WTC11 (cell line): ENCODE results near the gene BCL7C.

Experiments
- ELF4 ChIP-seq: sonication (generic); formaldehyde crosslinking; IDR thresholded peaks from 2 replicates; pipeline ENCODE4 v1.8.1; 2022; ENCODE audit warnings: low read depth, mild to moderate bottlenecking, moderate library complexity, missing genetic modification reagents
- FOXP1 ChIP-seq: sonication (generic); formaldehyde crosslinking; IDR thresholded peaks from 2 replicates; pipeline ENCODE4 v1.8.0; 2022; ENCODE audit warnings: missing genetic modification reagents, mild to moderate bottlenecking, moderate library complexity, borderline replicate concordance
- GABPB1 ChIP-seq: sonication (generic); formaldehyde crosslinking; IDR thresholded peaks from 2 replicates; pipeline ENCODE4 v1.8.1; 2023; ENCODE audit warnings: mild to moderate bottlenecking, missing genetic modification reagents
- JUN ChIP-seq: sonication (generic); formaldehyde crosslinking; IDR thresholded peaks from 2 replicates; pipeline ENCODE4 v1.8.0; 2023; ENCODE audit warnings: mild to moderate bottlenecking, missing genetic modification reagents
- SMAD4 ChIP-seq: sonication (generic); formaldehyde crosslinking; IDR thresholded peaks from 2 replicates; pipeline ENCODE4 v1.8.0; 2022; ENCODE audit warnings: mild to moderate bottlenecking, missing genetic modification reagents
- TCF7 ChIP-seq: sonication (generic); formaldehyde crosslinking; IDR thresholded peaks from 2 replicates; pipeline ENCODE4 v1.8.0; 2022; ENCODE audit warnings: mild to moderate bottlenecking, low read depth, missing genetic modification reagents, moderate library complexity
- ZNF263 ChIP-seq: sonication (generic); formaldehyde crosslinking; IDR thresholded peaks from 2 replicates; pipeline ENCODE4 v1.8.1; 2022; ENCODE audit warnings: low read depth, mild to moderate bottlenecking, moderate library complexity, missing genetic modification reagents
- ZNF416 ChIP-seq: fragments of 250-450 bp; sonication (Bioruptor Pico); IDR thresholded peaks from 2 replicates; pipeline ENCODE4 v1.9.0; 2021; ENCODE audit warnings: mild to moderate bottlenecking, inconsistent platforms
- TF ChIP-seq, protein P1 (sequence below): fragments of 200-600 bp; IDR thresholded peaks from 2 replicates; pipeline ENCODE4 v1.8.0; 2022; ENCODE audit warnings: antibody characterized with exemption
- TF ChIP-seq, protein P2 (sequence below): sonication (generic); formaldehyde crosslinking; IDR thresholded peaks from 2 replicates; pipeline ENCODE4 v1.8.1; 2023; ENCODE audit warnings: mild to moderate bottlenecking, missing genetic modification reagents, moderate library complexity
- TF ChIP-seq, protein P3 (sequence below): fragments of 250-450 bp; sonication (Bioruptor Pico); IDR thresholded peaks from 2 replicates; pipeline ENCODE4 v1.8.0; 2021; ENCODE audit warnings: mild to moderate bottlenecking
- TF ChIP-seq, protein P4 (sequence below): sonication (generic); formaldehyde crosslinking; IDR thresholded peaks from 2 replicates; pipeline ENCODE4 v1.8.1; 2022; ENCODE audit warnings: missing genetic modification reagents, borderline replicate concordance
- TF ChIP-seq, protein P5 (sequence below): sonication (generic); formaldehyde crosslinking; IDR thresholded peaks from 2 replicates; pipeline ENCODE4 v1.8.1; 2023; ENCODE audit warnings: mild to moderate bottlenecking, missing genetic modification reagents
- TF ChIP-seq, protein P6 (sequence below): sonication (generic); formaldehyde crosslinking; IDR thresholded peaks from 2 replicates; pipeline ENCODE4 v1.8.1; 2022; ENCODE audit warnings: low read depth, mild to moderate bottlenecking, moderate library complexity, missing genetic modification reagents, borderline replicate concordance

DNA sequence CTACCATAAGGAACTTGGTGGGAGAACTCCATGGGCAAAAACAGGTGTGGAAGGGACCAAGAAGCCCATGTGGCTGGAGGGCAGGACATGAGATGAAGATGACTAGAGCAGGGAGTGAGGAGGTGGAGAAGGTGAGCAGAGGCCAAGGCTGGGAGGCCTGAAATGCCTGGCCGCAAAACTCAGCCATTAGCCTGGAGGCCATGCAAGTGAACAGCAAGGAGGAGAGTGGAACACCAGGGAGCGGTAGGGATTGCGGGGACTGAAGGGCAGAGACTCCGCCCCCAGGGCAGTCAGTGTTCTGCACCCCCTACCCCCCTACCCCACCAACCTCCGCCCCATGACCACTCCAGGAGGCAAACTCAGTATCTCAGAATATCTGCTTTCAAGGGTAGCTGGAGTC lies 17.0 kb downstream of the BCL7C start:
- TF ChIP-seq, protein P1, sequence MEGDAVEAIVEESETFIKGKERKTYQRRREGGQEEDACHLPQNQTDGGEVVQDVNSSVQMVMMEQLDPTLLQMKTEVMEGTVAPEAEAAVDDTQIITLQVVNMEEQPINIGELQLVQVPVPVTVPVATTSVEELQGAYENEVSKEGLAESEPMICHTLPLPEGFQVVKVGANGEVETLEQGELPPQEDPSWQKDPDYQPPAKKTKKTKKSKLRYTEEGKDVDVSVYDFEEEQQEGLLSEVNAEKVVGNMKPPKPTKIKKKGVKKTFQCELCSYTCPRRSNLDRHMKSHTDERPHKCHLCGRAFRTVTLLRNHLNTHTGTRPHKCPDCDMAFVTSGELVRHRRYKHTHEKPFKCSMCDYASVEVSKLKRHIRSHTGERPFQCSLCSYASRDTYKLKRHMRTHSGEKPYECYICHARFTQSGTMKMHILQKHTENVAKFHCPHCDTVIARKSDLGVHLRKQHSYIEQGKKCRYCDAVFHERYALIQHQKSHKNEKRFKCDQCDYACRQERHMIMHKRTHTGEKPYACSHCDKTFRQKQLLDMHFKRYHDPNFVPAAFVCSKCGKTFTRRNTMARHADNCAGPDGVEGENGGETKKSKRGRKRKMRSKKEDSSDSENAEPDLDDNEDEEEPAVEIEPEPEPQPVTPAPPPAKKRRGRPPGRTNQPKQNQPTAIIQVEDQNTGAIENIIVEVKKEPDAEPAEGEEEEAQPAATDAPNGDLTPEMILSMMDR: no peak
- no peak for TF ChIP-seq ZNF416
- TF ChIP-seq, protein P2, sequence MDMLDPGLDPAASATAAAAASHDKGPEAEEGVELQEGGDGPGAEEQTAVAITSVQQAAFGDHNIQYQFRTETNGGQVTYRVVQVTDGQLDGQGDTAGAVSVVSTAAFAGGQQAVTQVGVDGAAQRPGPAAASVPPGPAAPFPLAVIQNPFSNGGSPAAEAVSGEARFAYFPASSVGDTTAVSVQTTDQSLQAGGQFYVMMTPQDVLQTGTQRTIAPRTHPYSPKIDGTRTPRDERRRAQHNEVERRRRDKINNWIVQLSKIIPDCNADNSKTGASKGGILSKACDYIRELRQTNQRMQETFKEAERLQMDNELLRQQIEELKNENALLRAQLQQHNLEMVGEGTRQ (CRISPR knock-in tag): no peak
- TF ChIP-seq ELF4: no peak
- TF ChIP-seq, protein P3, sequence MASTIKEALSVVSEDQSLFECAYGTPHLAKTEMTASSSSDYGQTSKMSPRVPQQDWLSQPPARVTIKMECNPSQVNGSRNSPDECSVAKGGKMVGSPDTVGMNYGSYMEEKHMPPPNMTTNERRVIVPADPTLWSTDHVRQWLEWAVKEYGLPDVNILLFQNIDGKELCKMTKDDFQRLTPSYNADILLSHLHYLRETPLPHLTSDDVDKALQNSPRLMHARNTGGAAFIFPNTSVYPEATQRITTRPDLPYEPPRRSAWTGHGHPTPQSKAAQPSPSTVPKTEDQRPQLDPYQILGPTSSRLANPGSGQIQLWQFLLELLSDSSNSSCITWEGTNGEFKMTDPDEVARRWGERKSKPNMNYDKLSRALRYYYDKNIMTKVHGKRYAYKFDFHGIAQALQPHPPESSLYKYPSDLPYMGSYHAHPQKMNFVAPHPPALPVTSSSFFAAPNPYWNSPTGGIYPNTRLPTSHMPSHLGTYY (CRISPR knock-in tag): no peak
- no peak for TF ChIP-seq JUN (CRISPR knock-in tag)
- TF ChIP-seq, protein P4, sequence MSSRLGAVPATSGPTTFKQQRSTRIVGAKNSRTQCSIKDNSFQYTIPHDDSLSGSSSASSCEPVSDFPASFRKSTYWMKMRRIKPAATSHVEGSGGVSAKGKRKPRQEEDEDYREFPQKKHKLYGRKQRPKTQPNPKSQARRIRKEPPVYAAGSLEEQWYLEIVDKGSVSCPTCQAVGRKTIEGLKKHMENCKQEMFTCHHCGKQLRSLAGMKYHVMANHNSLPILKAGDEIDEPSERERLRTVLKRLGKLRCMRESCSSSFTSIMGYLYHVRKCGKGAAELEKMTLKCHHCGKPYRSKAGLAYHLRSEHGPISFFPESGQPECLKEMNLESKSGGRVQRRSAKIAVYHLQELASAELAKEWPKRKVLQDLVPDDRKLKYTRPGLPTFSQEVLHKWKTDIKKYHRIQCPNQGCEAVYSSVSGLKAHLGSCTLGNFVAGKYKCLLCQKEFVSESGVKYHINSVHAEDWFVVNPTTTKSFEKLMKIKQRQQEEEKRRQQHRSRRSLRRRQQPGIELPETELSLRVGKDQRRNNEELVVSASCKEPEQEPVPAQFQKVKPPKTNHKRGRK (CRISPR knock-in tag): no peak
- no peak for TF ChIP-seq ZNF263 (CRISPR knock-in tag)
- TF ChIP-seq, protein P5, sequence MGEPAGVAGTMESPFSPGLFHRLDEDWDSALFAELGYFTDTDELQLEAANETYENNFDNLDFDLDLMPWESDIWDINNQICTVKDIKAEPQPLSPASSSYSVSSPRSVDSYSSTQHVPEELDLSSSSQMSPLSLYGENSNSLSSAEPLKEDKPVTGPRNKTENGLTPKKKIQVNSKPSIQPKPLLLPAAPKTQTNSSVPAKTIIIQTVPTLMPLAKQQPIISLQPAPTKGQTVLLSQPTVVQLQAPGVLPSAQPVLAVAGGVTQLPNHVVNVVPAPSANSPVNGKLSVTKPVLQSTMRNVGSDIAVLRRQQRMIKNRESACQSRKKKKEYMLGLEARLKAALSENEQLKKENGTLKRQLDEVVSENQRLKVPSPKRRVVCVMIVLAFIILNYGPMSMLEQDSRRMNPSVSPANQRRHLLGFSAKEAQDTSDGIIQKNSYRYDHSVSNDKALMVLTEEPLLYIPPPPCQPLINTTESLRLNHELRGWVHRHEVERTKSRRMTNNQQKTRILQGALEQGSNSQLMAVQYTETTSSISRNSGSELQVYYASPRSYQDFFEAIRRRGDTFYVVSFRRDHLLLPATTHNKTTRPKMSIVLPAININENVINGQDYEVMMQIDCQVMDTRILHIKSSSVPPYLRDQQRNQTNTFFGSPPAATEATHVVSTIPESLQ: no peak
- TF ChIP-seq FOXP1 (CRISPR knock-in tag): no peak
- no peak for TF ChIP-seq GABPB1 (CRISPR knock-in tag)
- TF ChIP-seq SMAD4: no peak
- TF ChIP-seq TCF7 (CRISPR knock-in tag): no peak
- TF ChIP-seq, protein P6, sequence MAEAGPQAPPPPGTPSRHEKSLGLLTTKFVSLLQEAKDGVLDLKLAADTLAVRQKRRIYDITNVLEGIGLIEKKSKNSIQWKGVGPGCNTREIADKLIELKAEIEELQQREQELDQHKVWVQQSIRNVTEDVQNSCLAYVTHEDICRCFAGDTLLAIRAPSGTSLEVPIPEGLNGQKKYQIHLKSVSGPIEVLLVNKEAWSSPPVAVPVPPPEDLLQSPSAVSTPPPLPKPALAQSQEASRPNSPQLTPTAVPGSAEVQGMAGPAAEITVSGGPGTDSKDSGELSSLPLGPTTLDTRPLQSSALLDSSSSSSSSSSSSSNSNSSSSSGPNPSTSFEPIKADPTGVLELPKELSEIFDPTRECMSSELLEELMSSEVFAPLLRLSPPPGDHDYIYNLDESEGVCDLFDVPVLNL (CRISPR knock-in tag): no peak
